HG02981 (cell line): ENCODE measurements around the gene RAB34.

Source experiments
- ATAC-seq: cut with Tn5 transposase; IDR thresholded peaks from one replicate; pipeline ENCODE4 v1.9.1; 2021; ENCODE audit warnings: mild to moderate bottlenecking, moderate library complexity; ENCODE audit not compliant: unreplicated experiment

Gene RAB34

GRCh38 chr17:28712705-28713415 is 4.8 kb downstream of the RAB34 start:
- ATAC-seq: no peak

- peak; percentile 31 for ATAC-seq
These were observed 5.5 kb downstream of the RAB34 start for GRCh38 chr17:28712032-28712704.

GRCh38 chr17:28711723-28712031 is 6.0 kb downstream of the RAB34 start, which contains the start of gene PROCA1:
TSS of gene PROCA1 (minus strand) at chr17:28711888. CDS start at chr17:28711660, 228 bp downstream.
- ATAC-seq: peak; percentile 9

GRCh38 chr17:28710861-28711722 is 6.6 kb downstream of the RAB34 start:
- ATAC-seq: peak; percentile 71

- ATAC-seq: no peak
These were observed 10.3 kb downstream of the RAB34 start for GRCh38 chr17:28707339-28707720.

GRCh38 chr17:28706471-28707338 is 11.0 kb downstream of the RAB34 start:
- ATAC-seq: no peak

- no peak for ATAC-seq
These were observed 11.8 kb downstream of the RAB34 start for GRCh38 chr17:28705728-28706334.

- no peak for ATAC-seq
These were observed 12.5 kb downstream of the RAB34 start for GRCh38 chr17:28705074-28705659.

- no peak for ATAC-seq
These were observed 13.3 kb downstream of the RAB34 start for GRCh38 chr17:28704219-28704858.

GRCh38 chr17:28703552-28704218 is 14.0 kb downstream of the RAB34 start:
- no peak for ATAC-seq

- ATAC-seq: no peak
These were observed 14.9 kb downstream of the RAB34 start for GRCh38 chr17:28702752-28703150.

GRCh38 chr17:28702026-28702751 is 15.5 kb downstream of the RAB34 start:
- no peak for ATAC-seq

- no peak for ATAC-seq
These were observed 16.7 kb downstream of the RAB34 start for GRCh38 chr17:28700830-28701492.

- ATAC-seq: no peak
These were observed 17.4 kb downstream of the RAB34 start for GRCh38 chr17:28700278-28700677.

- no peak for ATAC-seq
These were observed 19.3 kb downstream of the RAB34 start for GRCh38 chr17:28698253-28698941.

- no peak for ATAC-seq
These were observed 23.8 kb downstream of the RAB34 start for GRCh38 chr17:28693869-28694268.

- ATAC-seq: no peak
These were observed 28.7 kb downstream of the RAB34 start for GRCh38 chr17:28689011-28689410.
